GM12878 (cell line): ENCODE data around the gene PTPRN2. TPM values are rescaled to one million over a fixed set of nuclear protein-coding genes. Genes with fewer than 3 reads are reported as not detected.

Source experiments
- CBFB ChIP-seq: IDR thresholded peaks from 2 replicates; pipeline ENCODE4 v1.6.1; 2016; ENCODE audit warnings: antibody characterized with exemption, low read depth
- EED ChIP-seq: sonication (generic); IDR thresholded peaks from 2 replicates; pipeline ENCODE4 v1.6.1; 2016; ENCODE audit warnings: antibody characterized with exemption, low read depth
- SIX5 ChIP-seq: IDR thresholded peaks from 2 replicates; pipeline ENCODE4 v1.6.1; 2011; ENCODE audit warnings: mild to moderate bottlenecking, low read depth, low read length, moderate library complexity; ENCODE audit not compliant: severe bottlenecking
- WRNIP1 ChIP-seq: IDR thresholded peaks from 2 replicates; pipeline ENCODE4 v1.6.1; 2011; ENCODE audit warnings: low read depth, low read length, improper control_type of control experiment, borderline replicate concordance
- ZBED1 ChIP-seq: IDR thresholded peaks from 2 replicates; pipeline ENCODE4 v1.6.1; 2016; ENCODE audit warnings: borderline replicate concordance
- polyA plus RNA-seq, 11 experiments: library from polyadenylated mRNA; depleted of rRNA in 4 of 11; unstranded in 6 of 11; stranded (reverse) in 5 of 11; fragments of >200 nt; fragmentation: Nextera tagmentation in 4 of 11; fragmentation: Illumina TruSeq in 1 of 11; extraction: Ambion mirVana in 4 of 11; extraction: Trizol in 1 of 11; gene quantifications; 1 replicate in 1 of 11; 2 replicates in 10 of 11; pipeline versions ENCODE4 v1.2.1 to v1.2.3, GENCODE V29; 2011 to 2016; ENCODE audit warnings: inconsistent platforms in 2 of 11, missing spikeins in 2 of 11, low read depth in 1 of 11
- total RNA-seq, 4 experiments: library from RNA; depleted of rRNA in 3 of 4; stranded (reverse); fragments of >200 nt in 3 of 4; fragmentation: Illumina TruSeq in 1 of 4; extraction: Trizol in 1 of 4; gene quantifications; 2 replicates each; pipeline versions ENCODE4 v1.2.1 to v1.2.3, GENCODE V29; 2013 to 2021
- TF ChIP-seq, protein P1 (sequence below): fragments of 450-650 bp; IDR thresholded peaks from 2 replicates; pipeline ENCODE4 v1.6.1; 2014; ENCODE audit warnings: mild to moderate bottlenecking
- TF ChIP-seq, protein P2 (sequence below): fragments of 450-650 bp; IDR thresholded peaks from 2 replicates; pipeline ENCODE4 v1.6.1; 2017; ENCODE audit warnings: borderline replicate concordance
- TF ChIP-seq, protein P3 (sequence below): fragments of 450-650 bp; IDR thresholded peaks from 2 replicates; pipeline ENCODE4 v1.6.1; 2016; ENCODE audit warnings: mild to moderate bottlenecking, moderate library complexity, borderline replicate concordance

Gene PTPRN2
- total and polyA plus RNA-seq, 10 of the 15 experiments (the other 5 are each of a cell fraction or from before 2014, with no cell fraction given): 5.4 TPM; not detected in 9

DNA sequence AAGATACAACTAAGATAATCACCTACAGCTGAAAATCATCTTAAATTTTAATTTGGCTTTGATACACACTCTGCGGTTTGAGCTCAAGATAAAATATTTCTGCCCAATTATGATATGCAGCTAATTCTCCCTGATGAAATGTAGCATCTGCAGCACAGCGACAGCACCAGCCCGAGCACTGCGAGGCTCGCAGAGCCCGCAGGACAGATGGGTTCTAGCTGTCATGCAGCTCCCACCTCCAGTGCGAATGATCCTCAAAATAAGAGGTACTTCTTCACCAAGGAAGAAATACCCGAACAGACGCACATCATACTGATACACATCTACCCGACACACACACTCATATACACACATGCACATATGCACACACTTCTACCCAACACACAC is 457.6 kb downstream of the PTPRN2 start (continued):
- TF ChIP-seq, protein P1, sequence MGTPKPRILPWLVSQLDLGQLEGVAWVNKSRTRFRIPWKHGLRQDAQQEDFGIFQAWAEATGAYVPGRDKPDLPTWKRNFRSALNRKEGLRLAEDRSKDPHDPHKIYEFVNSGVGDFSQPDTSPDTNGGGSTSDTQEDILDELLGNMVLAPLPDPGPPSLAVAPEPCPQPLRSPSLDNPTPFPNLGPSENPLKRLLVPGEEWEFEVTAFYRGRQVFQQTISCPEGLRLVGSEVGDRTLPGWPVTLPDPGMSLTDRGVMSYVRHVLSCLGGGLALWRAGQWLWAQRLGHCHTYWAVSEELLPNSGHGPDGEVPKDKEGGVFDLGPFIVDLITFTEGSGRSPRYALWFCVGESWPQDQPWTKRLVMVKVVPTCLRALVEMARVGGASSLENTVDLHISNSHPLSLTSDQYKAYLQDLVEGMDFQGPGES: no peak
- TF ChIP-seq WRNIP1 (no peak), CBFB (no peak), ZBED1 (no peak), EED (no peak), SIX5 (no peak)
- TF ChIP-seq, protein P2, sequence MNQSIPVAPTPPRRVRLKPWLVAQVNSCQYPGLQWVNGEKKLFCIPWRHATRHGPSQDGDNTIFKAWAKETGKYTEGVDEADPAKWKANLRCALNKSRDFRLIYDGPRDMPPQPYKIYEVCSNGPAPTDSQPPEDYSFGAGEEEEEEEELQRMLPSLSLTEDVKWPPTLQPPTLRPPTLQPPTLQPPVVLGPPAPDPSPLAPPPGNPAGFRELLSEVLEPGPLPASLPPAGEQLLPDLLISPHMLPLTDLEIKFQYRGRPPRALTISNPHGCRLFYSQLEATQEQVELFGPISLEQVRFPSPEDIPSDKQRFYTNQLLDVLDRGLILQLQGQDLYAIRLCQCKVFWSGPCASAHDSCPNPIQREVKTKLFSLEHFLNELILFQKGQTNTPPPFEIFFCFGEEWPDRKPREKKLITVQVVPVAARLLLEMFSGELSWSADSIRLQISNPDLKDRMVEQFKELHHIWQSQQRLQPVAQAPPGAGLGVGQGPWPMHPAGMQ: no peak
- TF ChIP-seq, protein P3, sequence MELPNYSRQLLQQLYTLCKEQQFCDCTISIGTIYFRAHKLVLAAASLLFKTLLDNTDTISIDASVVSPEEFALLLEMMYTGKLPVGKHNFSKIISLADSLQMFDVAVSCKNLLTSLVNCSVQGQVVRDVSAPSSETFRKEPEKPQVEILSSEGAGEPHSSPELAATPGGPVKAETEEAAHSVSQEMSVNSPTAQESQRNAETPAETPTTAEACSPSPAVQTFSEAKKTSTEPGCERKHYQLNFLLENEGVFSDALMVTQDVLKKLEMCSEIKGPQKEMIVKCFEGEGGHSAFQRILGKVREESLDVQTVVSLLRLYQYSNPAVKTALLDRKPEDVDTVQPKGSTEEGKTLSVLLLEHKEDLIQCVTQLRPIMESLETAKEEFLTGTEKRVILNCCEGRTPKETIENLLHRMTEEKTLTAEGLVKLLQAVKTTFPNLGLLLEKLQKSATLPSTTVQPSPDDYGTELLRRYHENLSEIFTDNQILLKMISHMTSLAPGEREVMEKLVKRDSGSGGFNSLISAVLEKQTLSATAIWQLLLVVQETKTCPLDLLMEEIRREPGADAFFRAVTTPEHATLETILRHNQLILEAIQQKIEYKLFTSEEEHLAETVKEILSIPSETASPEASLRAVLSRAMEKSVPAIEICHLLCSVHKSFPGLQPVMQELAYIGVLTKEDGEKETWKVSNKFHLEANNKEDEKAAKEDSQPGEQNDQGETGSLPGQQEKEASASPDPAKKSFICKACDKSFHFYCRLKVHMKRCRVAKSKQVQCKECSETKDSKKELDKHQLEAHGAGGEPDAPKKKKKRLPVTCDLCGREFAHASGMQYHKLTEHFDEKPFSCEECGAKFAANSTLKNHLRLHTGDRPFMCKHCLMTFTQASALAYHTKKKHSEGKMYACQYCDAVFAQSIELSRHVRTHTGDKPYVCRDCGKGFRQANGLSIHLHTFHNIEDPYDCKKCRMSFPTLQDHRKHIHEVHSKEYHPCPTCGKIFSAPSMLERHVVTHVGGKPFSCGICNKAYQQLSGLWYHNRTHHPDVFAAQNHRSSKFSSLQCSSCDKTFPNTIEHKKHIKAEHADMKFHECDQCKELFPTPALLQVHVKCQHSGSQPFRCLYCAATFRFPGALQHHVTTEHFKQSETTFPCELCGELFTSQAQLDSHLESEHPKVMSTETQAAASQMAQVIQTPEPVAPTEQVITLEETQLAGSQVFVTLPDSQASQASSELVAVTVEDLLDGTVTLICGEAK: no peak
